Mammary epithelial cell (primary cell): Measurements from ENCODE around the gene MSANTD3.

ENCODE experiments used
- EZH2 ChIP-seq: IDR thresholded peaks from 2 replicates; pipeline ENCODE4 v1.6.1; 2012; ENCODE audit warnings: low read length, inconsistent platforms, borderline replicate concordance
- TF ChIP-seq, protein P1 (sequence below), 2 donors: IDR thresholded peaks in 1 of 2; conservative IDR thresholded peaks in 1 of 2; 2 replicates each; pipeline ENCODE4 v1.5.1; 2011 to 2012; ENCODE audit warnings: inconsistent platforms in 2 of 2, low read length in 2 of 2, mild to moderate bottlenecking in 2 of 2, control low read depth in 1 of 2, low read depth in 1 of 2; ENCODE audit not compliant: insufficient read depth in 1 of 2; ENCODE audit errors: extremely low read depth in 1 of 2

DNA sequence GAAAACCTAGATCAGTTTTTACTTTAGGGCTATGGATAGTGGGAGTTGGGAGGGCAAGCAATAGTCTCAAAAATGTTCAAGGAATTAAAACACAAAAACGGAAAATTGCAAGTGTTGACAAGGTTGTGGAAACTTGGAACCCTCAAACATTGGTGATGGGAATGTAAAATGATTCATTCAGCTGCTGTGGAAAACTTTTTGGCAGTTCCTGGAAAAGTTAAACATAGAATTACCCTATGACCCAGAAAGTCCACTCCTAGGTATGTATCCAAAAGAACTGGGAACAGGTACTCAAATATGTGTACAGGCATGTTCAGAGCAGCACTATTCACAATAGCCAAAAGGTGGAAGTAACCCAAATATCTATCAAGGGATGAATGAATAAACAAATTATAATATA, 1.2 kb upstream of the MSANTD3 start:
- TF ChIP-seq, protein P1, sequence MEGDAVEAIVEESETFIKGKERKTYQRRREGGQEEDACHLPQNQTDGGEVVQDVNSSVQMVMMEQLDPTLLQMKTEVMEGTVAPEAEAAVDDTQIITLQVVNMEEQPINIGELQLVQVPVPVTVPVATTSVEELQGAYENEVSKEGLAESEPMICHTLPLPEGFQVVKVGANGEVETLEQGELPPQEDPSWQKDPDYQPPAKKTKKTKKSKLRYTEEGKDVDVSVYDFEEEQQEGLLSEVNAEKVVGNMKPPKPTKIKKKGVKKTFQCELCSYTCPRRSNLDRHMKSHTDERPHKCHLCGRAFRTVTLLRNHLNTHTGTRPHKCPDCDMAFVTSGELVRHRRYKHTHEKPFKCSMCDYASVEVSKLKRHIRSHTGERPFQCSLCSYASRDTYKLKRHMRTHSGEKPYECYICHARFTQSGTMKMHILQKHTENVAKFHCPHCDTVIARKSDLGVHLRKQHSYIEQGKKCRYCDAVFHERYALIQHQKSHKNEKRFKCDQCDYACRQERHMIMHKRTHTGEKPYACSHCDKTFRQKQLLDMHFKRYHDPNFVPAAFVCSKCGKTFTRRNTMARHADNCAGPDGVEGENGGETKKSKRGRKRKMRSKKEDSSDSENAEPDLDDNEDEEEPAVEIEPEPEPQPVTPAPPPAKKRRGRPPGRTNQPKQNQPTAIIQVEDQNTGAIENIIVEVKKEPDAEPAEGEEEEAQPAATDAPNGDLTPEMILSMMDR (conservative IDR thresholded peaks at IDR 0.05 in 1 of 2, IDR thresholded peaks at IDR 0.05 in 1 of 2; ENCODE audit: extremely low read depth in 1 of 2, insufficient read depth in 1 of 2, low read depth in 1 of 2, low read length in 2 of 2), result no peak
- no peak for TF ChIP-seq EZH2
